ENCODE data around the gene POU6F1.
A peak's percentile ranks its signal among the peaks of the same experiment; 100 is the strongest.

The POU6F1 gene

DNA sequence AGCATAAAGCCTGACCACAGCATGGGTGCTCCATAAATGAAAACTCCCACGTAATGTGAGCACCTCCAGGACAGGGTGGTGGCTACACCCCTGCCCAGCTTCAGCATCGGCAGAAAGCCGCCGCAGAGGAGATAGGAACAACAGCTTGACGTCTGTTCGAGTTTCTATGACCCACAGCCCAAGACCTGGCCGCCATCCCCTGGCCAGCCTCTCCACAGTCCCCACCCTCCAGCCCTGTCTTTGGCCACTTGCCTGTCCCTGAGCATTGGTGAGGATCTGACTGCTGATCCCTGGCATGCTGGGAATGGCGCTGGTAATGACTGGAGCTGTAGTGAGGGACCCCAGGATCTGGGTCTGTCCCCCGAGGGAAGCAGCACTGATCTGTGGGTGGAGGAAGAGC lies 21.3 kb downstream of the POU6F1 start:
- DNase-seq (ENCODE audit: low read depth), result no peak

- DNase-seq (ENCODE audit: low read depth), result no peak
Observed at GRCh38 chr12:51195841-51196240, 22.0 kb downstream of the POU6F1 start.

GRCh38 chr12:51192284-51192671 lies 25.6 kb downstream of the POU6F1 start:
- no peak for DNase-seq (ENCODE audit: low read depth)

DNA sequence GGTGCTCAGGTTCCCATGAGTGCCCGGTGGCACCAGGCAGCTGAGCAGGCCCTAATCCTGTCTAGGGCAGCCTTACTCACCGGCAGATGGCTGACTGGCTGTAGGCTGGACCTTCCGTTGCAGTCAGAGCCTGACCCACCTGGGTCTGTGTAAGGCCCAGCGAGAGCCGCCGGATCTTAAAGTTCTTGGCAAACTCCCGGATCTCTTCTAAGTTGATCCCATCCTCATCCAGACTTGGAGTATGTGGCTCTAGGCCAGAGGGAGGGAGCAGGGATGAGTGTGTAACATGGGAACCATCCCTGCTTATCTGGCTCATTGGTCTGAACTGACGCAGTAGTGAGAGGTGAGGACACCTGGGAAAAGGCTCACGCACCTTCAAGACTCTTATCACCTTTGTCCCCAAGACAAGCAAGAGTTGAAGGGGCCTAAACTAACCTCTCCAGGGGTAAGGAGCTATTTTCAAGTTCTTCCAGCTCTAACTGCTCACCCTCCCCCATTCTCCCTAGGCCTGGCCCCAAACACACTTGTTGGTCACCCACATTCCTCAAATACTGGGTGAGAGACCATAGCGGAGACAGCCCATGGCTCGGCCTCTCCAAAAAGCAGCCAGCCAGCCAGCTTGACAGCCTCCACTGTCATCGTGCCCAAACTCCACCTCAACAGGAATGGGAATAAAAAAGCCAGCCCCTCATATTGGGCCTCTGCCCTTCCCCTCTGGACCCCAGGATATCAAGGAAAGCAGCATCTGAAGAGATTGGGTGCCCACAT lies 26.2 kb downstream of the POU6F1 start:
- no peak for DNase-seq (ENCODE audit: low read depth)

- no peak for DNase-seq (ENCODE audit: low read depth)
Observed at GRCh38 chr12:51190820-51191219, 27.0 kb downstream of the POU6F1 start.

GRCh38 chr12:51189790-51190355 lies 28.0 kb downstream of the POU6F1 start:
- DNase-seq (ENCODE audit: low read depth), result no peak

DNA sequence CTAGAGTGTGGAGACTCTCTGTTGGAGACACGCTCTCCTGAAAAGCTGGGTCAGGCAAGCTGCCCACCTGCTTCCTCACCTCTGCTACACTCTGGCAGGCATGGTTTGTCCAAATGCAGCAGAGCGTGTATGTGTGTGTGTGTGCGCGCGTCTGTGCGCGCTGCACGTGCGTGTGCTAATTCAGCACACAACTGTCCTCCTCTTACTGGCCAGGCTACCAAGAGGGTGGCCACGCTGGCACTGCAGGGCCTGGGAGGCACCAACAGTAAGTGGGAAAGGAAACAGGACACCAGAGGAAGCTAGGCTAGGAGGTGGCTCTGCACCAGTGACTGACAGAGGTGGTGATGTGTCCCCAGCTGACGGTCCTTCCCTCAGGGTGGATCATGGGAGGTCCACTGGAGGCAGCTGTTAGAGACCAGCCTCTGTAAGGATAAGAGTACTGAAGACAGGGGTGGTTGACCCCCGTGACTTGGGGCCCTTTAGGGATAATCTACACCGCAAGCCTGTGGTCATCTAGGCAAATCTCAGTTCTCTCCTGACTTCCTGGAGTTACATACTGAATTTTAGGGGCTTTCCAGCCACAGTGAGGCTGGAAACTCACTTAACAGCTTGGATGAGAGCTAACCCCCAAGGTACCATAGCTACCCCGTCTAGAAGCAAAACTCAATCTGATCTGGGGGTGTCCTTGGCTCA lies 29.4 kb downstream of the POU6F1 start:
- DNase-seq (ENCODE audit: low read depth), result no peak

- DNase-seq (ENCODE audit: low read depth), result no peak
Observed at GRCh38 chr12:51187370-51187987, 30.4 kb downstream of the POU6F1 start.

DNA sequence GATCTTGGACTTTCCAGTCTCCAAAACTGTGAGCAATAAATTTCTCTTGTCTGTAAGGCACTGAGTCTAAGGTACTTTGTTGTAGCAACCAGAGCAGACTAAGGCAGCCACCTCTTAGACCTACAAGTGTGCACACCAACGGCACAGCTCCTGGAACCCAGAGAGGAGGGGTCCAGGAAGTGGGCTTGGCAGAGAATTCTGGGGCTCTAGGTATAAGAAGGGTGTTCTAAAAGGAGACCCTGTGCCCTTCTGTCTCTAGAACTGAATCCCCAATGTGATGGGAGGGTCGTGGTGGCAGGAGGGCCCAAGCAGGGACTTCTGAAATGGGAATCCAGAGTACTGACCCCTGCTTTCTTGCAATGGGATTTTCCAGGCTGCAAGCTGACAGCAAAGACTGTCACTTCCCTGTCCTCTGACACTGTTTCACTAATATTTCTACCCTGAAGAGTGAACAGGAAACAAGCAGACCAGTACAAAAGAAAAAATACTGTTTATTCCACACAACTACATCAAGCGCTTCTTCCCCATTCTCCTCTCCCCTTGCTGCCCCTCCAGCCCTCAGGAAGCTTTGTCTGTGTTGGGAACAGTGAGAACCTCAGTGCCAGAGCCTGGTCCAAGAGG lies 31.3 kb downstream of the POU6F1 start:
- DNase-seq (ENCODE audit: low read depth), result no peak

- no peak for DNase-seq (ENCODE audit: low read depth)
Observed at GRCh38 chr12:51185171-51185717, 32.6 kb downstream of the POU6F1 start.

DNA sequence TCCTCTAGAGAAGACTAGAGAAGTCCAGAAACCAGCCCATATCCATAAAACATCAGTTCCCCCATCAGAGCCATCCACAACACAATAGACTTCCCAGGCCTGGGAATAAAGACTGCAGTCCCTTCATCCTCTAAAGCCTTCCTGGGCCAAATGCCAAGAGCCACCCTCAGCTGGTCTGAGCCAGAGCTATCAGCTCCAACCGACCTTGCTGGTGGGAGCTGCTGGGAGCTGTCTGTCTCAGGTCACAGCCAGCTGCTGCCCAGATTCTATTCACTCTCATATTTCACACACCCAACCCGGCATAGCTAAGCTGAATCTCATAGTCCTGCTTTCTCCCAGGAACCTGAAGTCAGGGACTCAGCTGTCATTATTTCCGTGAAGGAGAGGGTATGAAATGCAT lies 34.0 kb downstream of the POU6F1 start:
- no peak for DNase-seq (ENCODE audit: low read depth)

GRCh38 chr12:51183349-51183748 lies 34.5 kb downstream of the POU6F1 start:
- no peak for DNase-seq (ENCODE audit: low read depth)

- no peak for DNase-seq (ENCODE audit: low read depth)
Observed at GRCh38 chr12:51181558-51181957, 36.3 kb downstream of the POU6F1 start.

- no peak for DNase-seq (ENCODE audit: low read depth)
Observed at GRCh38 chr12:51177897-51178296, 40.0 kb downstream of the POU6F1 start.

- no peak for DNase-seq (ENCODE audit: low read depth)
Observed at GRCh38 chr12:51174501-51174900, 43.4 kb downstream of the POU6F1 start.

- peak; percentile 87 for DNase-seq (ENCODE audit: low read depth)
Observed at GRCh38 chr12:51172515-51173431, 45.1 kb downstream of the POU6F1 start, which contains the start of gene TFCP2. TSS of gene TFCP2 (minus strand) at chr12:51173135. CDS start at chr12:51172422, 713 bp downstream.

DNA sequence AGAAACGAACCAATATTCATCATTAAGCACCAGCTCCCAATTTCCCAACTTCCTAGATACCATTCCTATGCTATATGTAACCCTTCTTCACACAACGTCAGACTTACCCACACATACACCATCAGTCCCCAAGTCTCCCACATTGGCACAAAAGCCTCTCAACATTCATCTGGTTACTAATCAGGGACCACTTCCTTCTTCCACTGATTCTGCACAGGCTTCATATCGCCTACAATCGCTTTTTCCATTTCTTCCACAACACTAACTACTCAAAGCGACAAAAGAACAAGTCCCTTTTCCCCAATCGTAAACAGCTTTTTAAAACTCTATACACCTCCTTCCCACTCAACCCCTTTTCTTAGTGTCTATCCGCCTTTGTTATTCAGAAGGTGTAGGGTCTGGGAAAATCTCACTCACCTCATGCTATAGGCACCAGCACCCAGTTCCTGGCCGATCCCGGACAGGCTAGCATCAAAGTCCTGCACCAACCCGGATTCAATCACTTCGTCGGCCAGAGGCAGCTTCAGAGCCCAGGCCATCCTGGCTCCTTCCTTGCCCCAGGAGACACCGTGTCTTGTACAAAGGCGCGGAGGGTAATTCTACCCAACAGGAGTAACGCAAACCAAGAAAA lies 45.9 kb downstream of the POU6F1 start:
- no peak for DNase-seq (ENCODE audit: low read depth)

- DNase-seq (ENCODE audit: low read depth), result no peak
Observed at GRCh38 chr12:51163795-51164194, 54.1 kb downstream of the POU6F1 start.

DNA sequence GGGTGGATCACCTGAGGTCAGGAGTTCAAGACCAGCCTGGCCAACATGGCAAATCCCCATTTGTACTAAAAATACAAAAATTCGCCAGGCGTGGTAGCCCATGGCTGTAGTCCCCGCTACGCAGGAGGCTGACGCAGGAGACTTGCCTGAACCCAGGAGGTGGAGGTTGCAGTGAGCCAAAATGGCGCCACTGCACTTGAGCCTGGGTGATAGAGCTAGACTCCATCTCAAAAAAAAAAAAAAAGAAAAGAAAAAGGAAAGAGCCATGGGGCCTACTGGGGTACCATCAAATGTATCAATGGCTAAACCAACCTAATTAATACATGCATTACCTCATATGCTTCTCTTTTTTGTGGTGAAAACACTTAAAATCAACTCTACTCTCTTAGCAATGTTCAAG lies 55.6 kb downstream of the POU6F1 start:
- no peak for DNase-seq (ENCODE audit: low read depth)

DNA sequence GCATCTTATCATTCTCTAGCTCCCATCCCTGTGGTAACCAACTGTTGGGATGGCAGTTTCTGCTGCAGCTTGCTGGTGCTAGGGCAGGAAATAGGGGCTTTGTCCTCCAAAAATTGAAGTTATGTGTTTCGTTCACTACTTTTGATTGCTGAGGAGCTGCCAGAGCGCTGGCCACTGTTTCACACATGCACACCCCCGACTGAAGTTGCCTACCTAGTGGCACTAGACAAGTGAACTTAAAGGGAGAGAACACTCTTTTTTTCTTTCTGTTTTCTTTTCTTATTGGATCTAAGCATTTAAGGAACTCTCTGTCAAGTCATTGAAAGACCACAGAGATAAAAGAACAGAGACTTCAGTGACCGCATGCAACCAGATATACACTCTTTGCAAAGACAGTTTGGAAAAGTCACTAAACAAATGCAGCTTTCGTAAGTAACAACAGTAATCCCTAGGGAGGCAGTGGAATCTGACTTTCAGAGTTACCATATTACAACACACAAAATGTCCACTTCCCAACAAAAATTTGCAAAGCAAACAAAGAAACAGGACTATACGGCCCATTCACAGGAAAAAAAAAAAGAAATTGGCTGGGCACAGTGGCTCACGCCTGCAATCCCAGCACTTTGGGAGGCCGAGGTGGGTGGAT lies 56.9 kb downstream of the POU6F1 start:
- no peak for DNase-seq (ENCODE audit: low read depth)
